ENCODE results near the gene NTN5.

DNA sequence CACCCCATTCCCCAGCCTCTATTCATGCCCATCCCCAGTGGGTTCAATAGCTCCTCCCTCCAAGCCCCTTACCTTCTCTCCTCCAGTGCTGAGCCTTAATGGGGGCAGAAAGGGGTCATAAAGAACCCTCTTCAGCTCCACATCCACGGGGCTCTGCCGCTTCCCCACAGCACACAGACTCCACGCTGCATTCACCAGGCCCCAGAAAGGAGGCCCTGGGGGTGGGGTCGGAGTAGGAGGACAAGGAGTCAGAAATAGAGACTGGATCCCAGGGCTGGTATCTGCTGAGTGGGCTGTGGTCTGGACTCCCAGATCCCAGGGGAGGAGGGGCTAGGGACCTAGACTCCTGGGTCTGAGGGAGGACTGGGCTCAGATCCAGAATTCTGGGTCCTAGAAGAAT lies 28.5 kb downstream of the NTN5 start:
- no peak for TF ChIP-seq POLR2A (IDR thresholded peaks at IDR 0.05)
- TF ChIP-seq, protein P1, sequence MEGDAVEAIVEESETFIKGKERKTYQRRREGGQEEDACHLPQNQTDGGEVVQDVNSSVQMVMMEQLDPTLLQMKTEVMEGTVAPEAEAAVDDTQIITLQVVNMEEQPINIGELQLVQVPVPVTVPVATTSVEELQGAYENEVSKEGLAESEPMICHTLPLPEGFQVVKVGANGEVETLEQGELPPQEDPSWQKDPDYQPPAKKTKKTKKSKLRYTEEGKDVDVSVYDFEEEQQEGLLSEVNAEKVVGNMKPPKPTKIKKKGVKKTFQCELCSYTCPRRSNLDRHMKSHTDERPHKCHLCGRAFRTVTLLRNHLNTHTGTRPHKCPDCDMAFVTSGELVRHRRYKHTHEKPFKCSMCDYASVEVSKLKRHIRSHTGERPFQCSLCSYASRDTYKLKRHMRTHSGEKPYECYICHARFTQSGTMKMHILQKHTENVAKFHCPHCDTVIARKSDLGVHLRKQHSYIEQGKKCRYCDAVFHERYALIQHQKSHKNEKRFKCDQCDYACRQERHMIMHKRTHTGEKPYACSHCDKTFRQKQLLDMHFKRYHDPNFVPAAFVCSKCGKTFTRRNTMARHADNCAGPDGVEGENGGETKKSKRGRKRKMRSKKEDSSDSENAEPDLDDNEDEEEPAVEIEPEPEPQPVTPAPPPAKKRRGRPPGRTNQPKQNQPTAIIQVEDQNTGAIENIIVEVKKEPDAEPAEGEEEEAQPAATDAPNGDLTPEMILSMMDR (IDR thresholded peaks at IDR 0.05) = no peak

Measured in lower leg skin (tissue), 3 donors.